Measurements from ENCODE around the gene XCL2.
"Not testable (repeated sequence)": the region's sequence is repeated elsewhere in the genome, so short reads cannot be mapped to it uniquely, and the experiment has no call there.

DNA sequence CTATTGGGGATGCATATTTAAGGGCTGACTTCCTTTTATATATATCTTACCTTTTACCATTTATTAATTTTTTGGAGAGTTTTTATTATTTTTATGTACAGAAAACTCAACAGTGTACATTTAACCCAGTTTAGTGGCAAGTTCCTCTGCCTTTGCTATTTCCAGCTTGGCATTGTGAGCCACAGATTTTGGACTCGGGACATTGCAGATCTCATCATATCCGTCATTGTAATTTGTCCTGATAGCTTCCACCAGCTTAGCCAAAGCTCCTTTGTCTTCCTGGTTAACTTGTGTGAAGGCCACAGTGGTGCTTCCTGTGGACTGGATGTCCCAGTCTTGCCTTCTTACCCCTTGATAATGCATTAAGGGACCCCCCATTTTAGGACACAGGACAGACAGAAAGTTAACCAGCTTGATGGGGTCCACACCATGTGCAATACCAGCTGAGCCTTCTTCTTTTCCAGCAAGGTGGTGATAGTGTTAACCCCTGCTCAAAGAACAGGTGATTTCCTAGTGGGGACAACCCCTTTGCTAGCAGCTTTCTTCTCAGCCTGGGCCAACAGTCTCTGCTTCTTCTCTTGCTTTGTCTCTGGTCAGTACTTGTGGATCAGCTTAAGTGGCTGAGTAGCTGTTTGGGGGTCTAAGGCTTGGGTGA, 34.9 kb upstream of the XCL2 start:
- TF ChIP-seq, protein P1, sequence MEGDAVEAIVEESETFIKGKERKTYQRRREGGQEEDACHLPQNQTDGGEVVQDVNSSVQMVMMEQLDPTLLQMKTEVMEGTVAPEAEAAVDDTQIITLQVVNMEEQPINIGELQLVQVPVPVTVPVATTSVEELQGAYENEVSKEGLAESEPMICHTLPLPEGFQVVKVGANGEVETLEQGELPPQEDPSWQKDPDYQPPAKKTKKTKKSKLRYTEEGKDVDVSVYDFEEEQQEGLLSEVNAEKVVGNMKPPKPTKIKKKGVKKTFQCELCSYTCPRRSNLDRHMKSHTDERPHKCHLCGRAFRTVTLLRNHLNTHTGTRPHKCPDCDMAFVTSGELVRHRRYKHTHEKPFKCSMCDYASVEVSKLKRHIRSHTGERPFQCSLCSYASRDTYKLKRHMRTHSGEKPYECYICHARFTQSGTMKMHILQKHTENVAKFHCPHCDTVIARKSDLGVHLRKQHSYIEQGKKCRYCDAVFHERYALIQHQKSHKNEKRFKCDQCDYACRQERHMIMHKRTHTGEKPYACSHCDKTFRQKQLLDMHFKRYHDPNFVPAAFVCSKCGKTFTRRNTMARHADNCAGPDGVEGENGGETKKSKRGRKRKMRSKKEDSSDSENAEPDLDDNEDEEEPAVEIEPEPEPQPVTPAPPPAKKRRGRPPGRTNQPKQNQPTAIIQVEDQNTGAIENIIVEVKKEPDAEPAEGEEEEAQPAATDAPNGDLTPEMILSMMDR (IDR thresholded peaks at IDR 0.05): not testable (repeated sequence)
- not testable (repeated sequence) for TF ChIP-seq POLR2A (IDR thresholded peaks at IDR 0.05)
